HG02623 (cell line): ENCODE data around the gene HDAC10.

Source experiments
- ATAC-seq: cut with Tn5 transposase; IDR thresholded peaks from one replicate; pipeline ENCODE4 v1.9.1; 2021; ENCODE audit warnings: moderate library complexity; ENCODE audit not compliant: unreplicated experiment

HDAC10 gene

GRCh38 chr22:50243685-50244419 is 7.2 kb downstream of the HDAC10 start:
- no peak for ATAC-seq

DNA sequence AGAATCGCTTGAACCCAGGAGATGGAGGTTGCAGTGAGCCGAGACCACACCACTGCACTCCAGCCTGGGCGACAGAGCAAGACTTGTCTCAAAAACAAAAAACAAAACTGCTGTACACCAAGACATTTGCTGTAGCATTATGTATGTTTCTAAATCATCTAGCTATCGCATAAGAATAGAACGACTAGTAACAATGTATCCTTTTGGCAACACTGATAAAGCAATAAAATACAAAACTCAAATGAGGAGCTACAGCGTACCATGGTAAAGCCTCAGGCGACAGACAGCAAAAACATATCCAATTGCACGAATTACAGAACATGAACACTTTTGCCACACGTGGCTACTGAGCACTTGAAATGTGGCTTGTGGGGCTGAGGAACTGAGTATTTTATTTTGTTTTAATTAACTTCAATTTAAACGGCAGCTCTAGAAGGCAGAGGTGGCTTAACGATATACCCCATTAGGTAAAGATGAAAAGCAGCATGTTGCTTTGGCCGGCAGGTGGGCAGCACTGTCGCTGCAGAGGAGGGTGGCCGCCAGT is 8.6 kb downstream of the HDAC10 start:
- no peak for ATAC-seq

DNA sequence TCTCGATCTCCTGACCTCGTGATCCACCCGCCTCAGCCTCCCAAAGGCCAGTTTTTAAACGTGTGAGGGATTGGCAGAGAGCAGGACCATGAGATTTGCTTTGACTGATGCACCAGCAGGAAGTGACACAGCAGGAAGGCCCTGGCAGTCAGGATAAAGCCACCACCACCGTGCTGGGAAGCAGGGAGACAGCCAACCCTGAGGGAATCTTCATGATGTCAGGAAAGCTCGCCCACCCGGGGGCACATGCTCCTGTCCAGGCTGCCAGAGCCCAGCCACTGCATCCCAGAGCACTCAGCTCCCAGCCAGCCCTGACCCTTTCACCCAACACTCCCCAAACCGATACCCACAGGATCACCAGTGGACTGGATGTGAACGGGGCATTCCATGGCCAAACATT is 12.3 kb downstream of the HDAC10 start:
- no peak for ATAC-seq

- no peak for ATAC-seq
Measured at GRCh38 chr22:50236731-50237409, 14.2 kb downstream of the HDAC10 start.

DNA sequence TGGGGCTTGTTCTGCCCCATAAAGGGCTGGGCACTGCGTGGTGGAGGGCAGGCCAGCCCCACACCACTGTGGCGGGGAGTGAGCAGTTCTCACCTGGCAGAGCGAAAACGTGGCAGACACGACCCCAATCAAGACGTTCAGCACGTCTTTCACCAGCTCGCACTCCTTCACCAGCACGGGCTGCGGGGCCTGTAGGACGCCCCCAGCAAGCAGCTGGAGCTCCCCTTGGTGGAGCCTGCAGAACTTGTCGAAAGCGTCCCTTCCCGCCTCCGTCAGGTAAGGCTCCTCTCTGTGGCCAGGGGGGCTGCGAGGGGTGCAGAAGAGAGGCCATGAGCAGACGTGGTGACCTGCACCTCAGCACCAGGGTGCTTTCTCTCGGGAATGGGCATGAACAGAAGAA is 17.8 kb downstream of the HDAC10 start:
- ATAC-seq = no peak

DNA sequence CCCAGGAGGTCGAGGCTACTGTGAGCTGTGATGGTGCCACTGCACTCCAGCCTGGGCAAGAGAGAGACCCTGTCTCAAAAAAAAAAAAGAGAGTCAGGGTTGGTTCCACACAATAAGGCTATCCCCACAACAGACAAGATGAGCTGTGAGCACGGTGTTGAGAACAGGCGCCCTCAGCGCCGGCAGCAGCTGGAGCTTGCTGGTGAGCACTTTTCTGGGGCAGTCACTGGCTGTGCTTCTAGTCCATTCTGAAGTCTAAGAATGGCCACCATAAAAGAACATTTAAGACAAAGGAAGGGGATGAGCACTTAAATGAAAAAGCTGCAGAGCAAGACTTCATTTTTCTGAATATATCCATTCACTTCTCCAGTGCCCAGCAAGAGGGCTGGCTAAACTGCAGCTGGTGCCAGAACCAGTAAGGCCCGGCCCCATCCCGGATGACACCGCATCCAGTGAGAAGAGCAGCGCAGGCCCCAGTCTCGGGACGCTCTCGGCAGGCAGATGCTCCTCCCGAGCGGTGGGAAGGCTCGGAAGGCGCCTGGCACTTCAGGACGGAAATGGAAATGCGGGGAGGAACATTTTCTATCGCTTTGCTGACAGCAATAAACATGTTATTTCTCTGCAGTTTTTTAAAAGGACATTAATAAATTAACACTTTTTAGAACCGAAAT is 18.4 kb downstream of the HDAC10 start:
- ATAC-seq = no peak

GRCh38 chr22:50229370-50229769 is 21.7 kb downstream of the HDAC10 start:
- no peak for ATAC-seq

DNA sequence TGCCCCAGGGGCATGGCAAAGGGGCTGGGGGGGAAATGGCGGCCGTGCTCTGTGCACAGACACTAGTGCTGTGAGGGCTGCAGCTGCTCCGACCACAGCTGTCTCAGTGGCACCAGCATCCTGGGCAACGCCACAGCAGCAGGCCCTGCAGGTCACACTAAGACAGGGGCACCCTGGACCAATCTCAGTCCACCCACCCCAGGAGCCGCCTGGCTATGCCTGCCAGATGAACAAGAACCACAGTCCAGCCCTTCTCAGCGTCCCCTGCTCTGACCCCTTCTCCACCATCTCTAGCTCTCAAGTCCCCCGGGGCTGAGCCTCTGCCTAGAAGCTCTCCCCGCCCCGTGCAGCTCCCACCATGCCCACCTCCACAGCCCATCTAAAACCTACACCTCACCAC is 22.7 kb downstream of the HDAC10 start:
- ATAC-seq = no peak

- no peak for ATAC-seq
Measured at GRCh38 chr22:50227579-50228215, 23.4 kb downstream of the HDAC10 start.

GRCh38 chr22:50226875-50227165 is 24.2 kb downstream of the HDAC10 start:
- no peak for ATAC-seq

GRCh38 chr22:50226063-50226874 is 24.8 kb downstream of the HDAC10 start:
- no peak for ATAC-seq

GRCh38 chr22:50225200-50225969 is 25.7 kb downstream of the HDAC10 start:
- ATAC-seq = no peak

GRCh38 chr22:50224071-50224470 is 27.0 kb downstream of the HDAC10 start:
- ATAC-seq = no peak

DNA sequence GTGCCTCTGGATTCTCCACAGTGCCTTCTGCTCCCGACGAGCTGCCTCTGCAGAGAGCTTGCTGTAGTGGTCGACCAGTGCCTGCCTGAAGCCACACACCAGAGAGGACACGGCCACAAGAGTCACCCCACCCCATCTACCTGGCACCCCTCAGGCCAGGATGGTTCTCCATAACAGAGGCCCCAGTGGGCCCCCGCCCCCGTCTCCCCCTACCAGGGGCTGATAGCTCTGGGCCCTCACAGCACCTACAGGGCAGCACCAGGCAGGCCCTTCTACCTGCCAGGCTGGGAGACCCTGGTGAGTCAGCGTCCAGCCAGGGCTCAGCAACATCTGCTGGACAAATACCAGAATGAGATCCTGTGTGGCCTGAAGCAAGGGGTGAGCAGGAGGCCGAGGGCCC is 28.6 kb downstream of the HDAC10 start:
- ATAC-seq = no peak

GRCh38 chr22:50221410-50222300 is 29.4 kb downstream of the HDAC10 start:
- ATAC-seq = no peak

DNA sequence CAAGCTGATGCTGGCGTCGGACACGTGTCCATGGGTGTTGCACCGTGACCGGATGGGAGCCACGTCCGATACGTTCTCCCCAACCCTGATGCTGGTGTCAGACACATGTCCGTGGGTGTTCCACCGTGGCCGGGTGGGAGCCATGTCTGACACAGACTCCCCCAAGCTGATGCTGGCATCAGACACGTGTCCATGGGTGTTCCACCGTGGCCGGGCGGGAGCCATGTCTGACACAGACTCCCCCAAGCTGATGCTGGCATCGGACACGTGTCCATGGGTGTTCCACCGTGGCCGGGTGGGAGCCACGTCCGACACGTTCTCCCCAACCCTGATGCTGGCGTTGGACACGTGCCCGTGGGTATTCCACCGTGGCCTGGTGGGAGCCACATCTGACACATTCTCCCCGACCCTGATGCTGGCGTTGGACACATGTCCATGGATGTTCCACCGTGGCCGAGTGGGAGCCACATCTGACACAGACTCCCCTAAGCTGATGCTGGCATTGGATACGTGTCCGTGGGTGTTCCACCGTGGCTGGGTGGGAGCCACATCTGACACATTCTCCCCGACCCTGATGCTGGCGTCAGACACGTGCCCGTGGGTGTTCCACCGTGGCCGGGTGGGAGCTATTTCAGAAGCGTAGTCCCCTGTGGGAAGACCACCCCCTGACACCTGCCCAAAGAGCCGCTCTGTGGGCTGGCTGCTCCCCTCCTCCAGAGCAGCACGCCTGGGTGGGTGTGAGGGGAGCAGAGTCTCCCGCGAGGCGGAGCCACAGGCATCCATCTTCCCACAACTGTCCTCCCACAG is 30.3 kb downstream of the HDAC10 start:
- no peak for ATAC-seq

DNA sequence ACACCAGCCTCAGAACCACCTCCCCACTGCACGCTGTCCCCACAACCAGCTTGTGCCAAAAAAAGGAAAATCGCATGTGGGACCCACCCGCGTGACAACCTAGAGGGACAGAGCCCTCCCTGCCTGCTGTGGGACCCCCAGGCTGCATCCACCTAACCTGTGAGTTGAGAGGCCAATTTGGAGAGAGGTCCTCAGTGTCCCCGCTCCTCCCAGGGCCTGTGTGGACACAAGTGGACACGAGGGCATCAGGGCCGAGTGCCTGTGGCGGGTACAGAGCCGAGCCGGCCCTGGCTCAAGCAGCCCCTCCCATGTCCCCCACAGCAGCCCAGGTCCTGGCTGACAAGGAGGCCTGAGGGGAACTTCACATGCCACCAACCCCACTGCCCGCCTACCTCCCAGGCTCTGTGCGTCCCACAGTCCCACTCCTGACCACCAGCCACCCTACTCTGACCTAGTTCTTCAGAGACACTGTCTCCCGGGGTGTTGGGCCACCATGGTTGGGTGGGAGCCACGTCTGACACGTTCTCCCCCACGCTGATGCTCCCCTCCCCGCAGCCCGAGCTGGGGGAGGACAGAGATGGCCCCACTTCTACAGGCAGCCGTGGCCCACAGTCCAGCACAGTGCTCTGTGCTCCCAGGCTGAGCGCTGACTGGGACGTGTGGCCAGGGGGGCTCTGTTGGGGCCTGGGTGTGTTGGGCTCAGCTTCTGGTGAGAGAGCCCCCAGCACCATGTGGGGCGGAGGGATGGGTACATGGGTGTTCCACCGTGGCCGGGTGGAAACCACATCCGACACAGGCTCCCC is 31.1 kb downstream of the HDAC10 start:
- no peak for ATAC-seq
